ENCODE data around the gene THBS1. TPM values are rescaled to one million over a fixed set of nuclear protein-coding genes. Genes with fewer than 3 reads are reported as not detected.

Gene THBS1
- total RNA-seq, 1 donor from 2014 or later, result 67.3 TPM

DNA sequence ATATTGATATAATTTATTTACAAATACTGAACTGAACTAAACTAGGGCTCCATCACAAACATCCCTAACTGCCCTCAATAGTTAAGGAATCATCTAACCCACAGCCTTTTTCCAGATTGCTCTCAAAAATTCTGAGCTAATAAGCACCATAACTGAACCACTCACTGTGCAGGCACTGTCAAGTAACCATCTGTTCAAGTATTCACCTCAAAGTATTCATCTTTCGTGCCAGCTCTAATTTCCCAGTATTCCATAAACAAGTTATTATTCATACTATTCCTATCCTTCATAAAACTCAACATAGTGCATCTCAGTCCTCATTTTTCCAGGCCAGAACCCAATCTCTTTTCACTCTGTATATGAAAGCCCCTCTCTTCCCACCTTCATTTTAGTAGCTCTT, 41.1 kb downstream of the THBS1 start:
- Histone ChIP-seq H3K36me3 (ENCODE audit: control insufficient read depth, insufficient read depth, low read length) (no peaks in the 10 kb centered on the region), H3K27me3 (ENCODE audit: control insufficient read depth, insufficient read depth, low read length) (no peaks in the 10 kb centered on the region), H3K4me3 (ENCODE audit: low read depth, low read length) (no peak overlapping the region)
- DNase-seq (ENCODE audit: low read depth), result no peak
- TF ChIP-seq, protein P1, sequence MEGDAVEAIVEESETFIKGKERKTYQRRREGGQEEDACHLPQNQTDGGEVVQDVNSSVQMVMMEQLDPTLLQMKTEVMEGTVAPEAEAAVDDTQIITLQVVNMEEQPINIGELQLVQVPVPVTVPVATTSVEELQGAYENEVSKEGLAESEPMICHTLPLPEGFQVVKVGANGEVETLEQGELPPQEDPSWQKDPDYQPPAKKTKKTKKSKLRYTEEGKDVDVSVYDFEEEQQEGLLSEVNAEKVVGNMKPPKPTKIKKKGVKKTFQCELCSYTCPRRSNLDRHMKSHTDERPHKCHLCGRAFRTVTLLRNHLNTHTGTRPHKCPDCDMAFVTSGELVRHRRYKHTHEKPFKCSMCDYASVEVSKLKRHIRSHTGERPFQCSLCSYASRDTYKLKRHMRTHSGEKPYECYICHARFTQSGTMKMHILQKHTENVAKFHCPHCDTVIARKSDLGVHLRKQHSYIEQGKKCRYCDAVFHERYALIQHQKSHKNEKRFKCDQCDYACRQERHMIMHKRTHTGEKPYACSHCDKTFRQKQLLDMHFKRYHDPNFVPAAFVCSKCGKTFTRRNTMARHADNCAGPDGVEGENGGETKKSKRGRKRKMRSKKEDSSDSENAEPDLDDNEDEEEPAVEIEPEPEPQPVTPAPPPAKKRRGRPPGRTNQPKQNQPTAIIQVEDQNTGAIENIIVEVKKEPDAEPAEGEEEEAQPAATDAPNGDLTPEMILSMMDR (IDR thresholded peaks at IDR 0.05; ENCODE audit: insufficient read depth, low read length, poor library complexity, severe bottlenecking), result no peak

GRCh38 chr15:39622660-39623516, 42.0 kb downstream of the THBS1 start:
- TF ChIP-seq, protein P1 (IDR thresholded peaks at IDR 0.05; ENCODE audit: insufficient read depth, low read length, poor library complexity, severe bottlenecking), result no peak
- no peaks in the 10 kb centered on the region for H3K36me3 ChIP-seq (ENCODE audit: control insufficient read depth, insufficient read depth, low read length)
- no peaks in the 10 kb centered on the region for H3K27me3 ChIP-seq (ENCODE audit: control insufficient read depth, insufficient read depth, low read length)
- no peak overlapping the region for H3K4me3 ChIP-seq (ENCODE audit: low read depth, low read length)
- DNase-seq (ENCODE audit: low read depth), result no peak

DNA sequence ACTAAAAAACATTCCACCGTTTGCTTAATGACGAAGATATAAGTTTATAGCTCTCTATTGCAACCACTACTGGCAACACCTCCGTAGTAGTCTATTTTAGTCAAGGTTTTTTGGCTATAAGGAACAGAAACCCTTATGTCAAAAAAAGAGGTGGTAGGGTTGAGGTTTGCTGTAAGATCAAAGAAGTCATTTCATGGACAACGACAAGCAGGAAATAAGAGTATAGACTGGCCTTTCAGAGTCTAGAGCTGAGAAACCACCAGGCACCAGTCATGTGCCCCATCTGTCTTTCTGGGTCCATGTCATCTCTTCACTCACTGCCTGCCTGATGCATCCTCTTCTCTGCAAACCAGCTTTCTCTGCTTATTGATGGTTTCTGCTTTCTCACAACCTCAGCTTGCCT, 42.7 kb downstream of the THBS1 start:
- Histone ChIP-seq H3K27me3 (ENCODE audit: control insufficient read depth, insufficient read depth, low read length) (no peaks in the 10 kb centered on the region), H3K36me3 (ENCODE audit: control insufficient read depth, insufficient read depth, low read length) (no peaks in the 10 kb centered on the region), H3K4me3 (ENCODE audit: low read depth, low read length) (no peak overlapping the region)
- TF ChIP-seq, protein P1 (IDR thresholded peaks at IDR 0.05; ENCODE audit: insufficient read depth, low read length, poor library complexity, severe bottlenecking), result no peak
- DNase-seq (ENCODE audit: low read depth), result no peak

DNA sequence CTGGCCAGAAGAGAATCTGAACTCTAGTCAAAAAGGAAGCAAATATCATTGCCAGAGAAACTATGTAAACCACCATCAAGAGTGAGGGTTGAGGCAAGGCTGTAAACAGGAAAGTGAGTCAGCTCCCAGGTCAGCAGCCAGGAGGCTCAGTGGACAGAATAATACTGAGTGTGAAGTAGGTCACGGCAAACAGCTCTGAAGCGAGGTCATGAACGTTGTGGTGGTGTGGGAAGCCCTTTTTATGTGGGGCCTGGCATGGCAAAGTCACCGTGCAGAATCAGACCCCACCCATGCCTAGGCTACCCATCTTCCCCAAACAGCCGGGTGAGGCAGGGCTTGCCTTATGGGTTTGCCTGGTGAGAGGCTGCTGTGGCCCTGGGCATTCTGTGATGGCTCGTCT, 43.9 kb downstream of the THBS1 start:
- H3K36me3 ChIP-seq (ENCODE audit: control insufficient read depth, insufficient read depth, low read length), result no peaks in the 10 kb centered on the region
- peak; percentile 50 for DNase-seq (ENCODE audit: low read depth)
- no peaks in the 10 kb centered on the region for H3K27me3 ChIP-seq (ENCODE audit: control insufficient read depth, insufficient read depth, low read length)
- TF ChIP-seq, protein P1 (IDR thresholded peaks at IDR 0.05; ENCODE audit: insufficient read depth, low read length, poor library complexity, severe bottlenecking), result no peak
- H3K4me3 ChIP-seq (ENCODE audit: low read depth, low read length), result no peak overlapping the region

GRCh38 chr15:39625451-39625850, 44.6 kb downstream of the THBS1 start:
- TF ChIP-seq, protein P1 (IDR thresholded peaks at IDR 0.05; ENCODE audit: insufficient read depth, low read length, poor library complexity, severe bottlenecking), result no peak
- no peaks in the 10 kb centered on the region for H3K36me3 ChIP-seq (ENCODE audit: control insufficient read depth, insufficient read depth, low read length)
- no peaks in the 10 kb centered on the region for H3K27me3 ChIP-seq (ENCODE audit: control insufficient read depth, insufficient read depth, low read length)
- DNase-seq (ENCODE audit: low read depth), result no peak
- H3K4me3 ChIP-seq (ENCODE audit: low read depth, low read length), result no peak overlapping the region

- H3K27me3 ChIP-seq (ENCODE audit: control insufficient read depth, insufficient read depth, low read length), result no peaks in the 10 kb centered on the region
- no peak overlapping the region for H3K4me3 ChIP-seq (ENCODE audit: low read depth, low read length)
- TF ChIP-seq, protein P1 (IDR thresholded peaks at IDR 0.05; ENCODE audit: insufficient read depth, low read length, poor library complexity, severe bottlenecking), result no peak
- H3K36me3 ChIP-seq (ENCODE audit: control insufficient read depth, insufficient read depth, low read length), result no peaks in the 10 kb centered on the region
- DNase-seq (ENCODE audit: low read depth), result no peak
Observed at GRCh38 chr15:39625856-39626255, 45.0 kb downstream of the THBS1 start.

All from kidney epithelial cell (primary cell).